Tibial nerve (tissue), 4 donors: ENCODE data around the gene GMPPA. TPM values are rescaled to one million over a fixed set of nuclear protein-coding genes. Genes with fewer than 3 reads are reported as not detected.

Experiments
- DNase-seq, 2 donors: peaks; one replicate each; pipeline ENCODE4 v3.0.0-alpha.2; 2019; ENCODE audit warnings: low spot score in 2 of 2
- H3K27ac ChIP-seq, 4 donors: fragments of 200-600 bp; sonication (generic) in 3 of 4; one replicate each; pipeline ENCODE4 v1.5.1; 2017 to 2019; ENCODE audit warnings: mild to moderate bottlenecking in 1 of 4
- H3K27me3 ChIP-seq, 2 donors: fragments of 200-600 bp; sonication (generic) in 1 of 2; one replicate each; pipeline versions ENCODE4 v1.5.1 to v1.6.0; 2017 to 2019
- H3K36me3 ChIP-seq, 3 donors: fragments of 200-600 bp; sonication (generic); one replicate each; pipeline ENCODE4 v1.5.1; 2018 to 2019
- H3K4me1 ChIP-seq, 4 donors: fragments of 200-600 bp; sonication (generic) in 3 of 4; one replicate each; pipeline ENCODE4 v1.5.1; 2017 to 2019
- H3K4me3 ChIP-seq, 4 donors: fragments of 200-600 bp; sonication (generic) in 3 of 4; one replicate each; pipeline ENCODE4 v1.5.1; 2017 to 2019; ENCODE audit warnings: mild to moderate bottlenecking in 1 of 4, moderate library complexity in 1 of 4
- H3K9me3 ChIP-seq, 4 donors: fragments of 200-600 bp; sonication (generic) in 3 of 4; one replicate each; pipeline ENCODE4 v1.5.1; 2017 to 2019
- CTCF ChIP-seq, 5 experiments: fragments of 200-600 bp in 3 of 5; fragments of 450-650 bp in 2 of 5; sonication (generic) in 3 of 5; IDR thresholded peaks; one replicate each; pipeline ENCODE4 v1.5.1; 2016 to 2019; ENCODE audit warnings: antibody characterized with exemption in 5 of 5, mild to moderate bottlenecking in 3 of 5, moderate library complexity in 2 of 5
- EP300 ChIP-seq, 2 donors: sonication (generic); formaldehyde crosslinking; IDR thresholded peaks; one replicate each; pipeline ENCODE4 v1.6.1; 2017; ENCODE audit warnings: antibody characterized with exemption in 2 of 2, mild to moderate bottlenecking in 1 of 2
- POLR2A ChIP-seq, 2 donors: fragments of 450-650 bp; IDR thresholded peaks; one replicate each; pipeline ENCODE4 v1.6.1; 2017; ENCODE audit warnings: antibody characterized with exemption in 2 of 2, mild to moderate bottlenecking in 2 of 2, moderate library complexity in 2 of 2
- WGBS, 2 donors: methylation state at CpG; one replicate each; pipeline ENCODE4 v1.1.5; 2018; 5-methylcytosine and 5-hydroxymethylcytosine counted together
- total RNA-seq, 4 donors: library from RNA; depleted of rRNA; stranded (reverse); fragments of >200 nt; gene quantifications; one replicate each; pipeline ENCODE4 v1.1.0, GENCODE V29; 2016

The GMPPA gene
- total RNA-seq, 4 donors from 2014 or later, result 18.8 to 29.7 (median 27.8) TPM

- Histone ChIP-seq H3K27me3 (peaks cover 0 to 13% of the 10 kb centered on the region in 2 donors), H3K27ac (no peak overlapping the region), H3K9me3 (no peaks in the 10 kb centered on the region), H3K4me3 (no peak overlapping the region), H3K4me1 (peaks cover 0 to 22% (median 4%) of the 10 kb centered on the region in 4 donors), H3K36me3 (no peaks in the 10 kb centered on the region)
- no peak for DNase-seq
- 86 to 90% methylated on average over 20 to 21 of the region's 21 CpGs for WGBS, 2 donors
- TF ChIP-seq POLR2A (IDR thresholded peaks at IDR 0.05) (no peak), EP300 (IDR thresholded peaks at IDR 0.05) (no peak), CTCF (IDR thresholded peaks at IDR 0.05) (no peak)
Measured at GRCh38 chr2:219464286-219465032, 34.2 kb upstream of the GMPPA start.

DNA sequence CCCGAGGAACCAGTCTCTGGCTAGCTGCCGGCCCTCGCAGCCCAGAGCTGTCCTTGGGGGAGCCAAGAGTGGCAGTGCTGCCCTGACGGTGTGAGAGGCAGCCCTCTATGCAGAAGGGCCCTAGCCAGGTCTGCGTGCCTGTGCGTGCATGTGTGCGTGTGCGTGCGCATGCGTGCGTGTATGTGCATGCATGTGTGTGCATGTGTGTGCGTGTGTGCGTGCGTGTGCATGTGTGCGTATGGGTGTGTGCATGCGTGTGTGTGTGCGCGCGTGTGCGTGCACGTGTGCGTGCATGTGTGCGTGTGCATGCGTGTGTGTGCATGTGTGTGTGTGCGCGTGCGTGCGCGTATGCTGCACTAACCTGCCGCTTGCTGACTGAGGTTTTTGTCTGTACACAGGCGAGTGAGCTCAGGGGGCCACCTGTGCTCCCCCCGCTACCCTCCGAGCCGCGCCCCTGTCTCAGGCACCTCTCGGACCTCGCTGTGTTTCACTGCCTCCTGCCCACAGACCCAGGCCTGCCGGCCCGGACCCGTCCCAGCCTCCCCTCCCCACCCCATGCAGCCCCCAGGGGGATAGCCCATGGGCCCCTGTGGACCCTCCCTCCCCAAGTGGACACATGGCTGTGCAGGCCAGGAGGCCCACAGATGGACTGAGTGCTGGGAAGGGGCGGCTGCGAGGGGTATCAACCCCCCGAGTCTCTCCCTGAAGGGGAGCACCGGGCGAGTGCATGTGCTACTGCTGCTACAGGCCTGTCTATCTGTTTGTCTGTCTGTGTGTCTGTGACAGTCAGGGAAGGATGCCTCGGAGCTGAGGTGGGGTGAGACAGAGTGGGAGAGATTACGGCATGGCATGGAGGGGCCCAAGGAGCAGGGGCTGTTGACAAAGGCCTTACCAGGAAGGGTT, 32.8 kb upstream of the GMPPA start:
- peaks cover 0 to 7% (median under 1%) of the 10 kb centered on the region in 4 donors for H3K4me1 ChIP-seq

GRCh38 chr2:219466816-219467735, 31.6 kb upstream of the GMPPA start:
- DNase-seq, result no peak
- Histone ChIP-seq H3K4me1 (no peaks in the 10 kb centered on the region), H3K9me3 (no peaks in the 10 kb centered on the region), H3K36me3 (no peaks in the 10 kb centered on the region), H3K4me3 (no peak overlapping the region), H3K27me3 (no peaks in the 10 kb centered on the region), H3K27ac (no peak overlapping the region)
- TF ChIP-seq CTCF (IDR thresholded peaks at IDR 0.05) (no peak), POLR2A (IDR thresholded peaks at IDR 0.05) (no peak), EP300 (IDR thresholded peaks at IDR 0.05) (no peak)
- 77 to 79% methylated on average over 23 to 28 of the region's 28 CpGs for WGBS, 2 donors

More for the DNA sequence above, 32.8 kb upstream of the GMPPA start:
- DNase-seq, result no peak
- WGBS, 2 donors, result 83 to 86% methylated on average over 38 to 47 of the region's 47 CpGs
- Histone ChIP-seq H3K27me3 (no peaks in the 10 kb centered on the region), H3K36me3 (no peaks in the 10 kb centered on the region), H3K9me3 (no peaks in the 10 kb centered on the region), H3K27ac (no peak overlapping the region), H3K4me3 (no peak overlapping the region)
- TF ChIP-seq POLR2A (IDR thresholded peaks at IDR 0.05) (no peak), EP300 (IDR thresholded peaks at IDR 0.05) (no peak), CTCF (IDR thresholded peaks at IDR 0.05) (no peak)

GRCh38 chr2:219467736-219468075, 31.0 kb upstream of the GMPPA start:
- Histone ChIP-seq H3K9me3 (no peaks in the 10 kb centered on the region), H3K27ac (no peak overlapping the region), H3K4me1 (no peaks in the 10 kb centered on the region), H3K36me3 (no peaks in the 10 kb centered on the region), H3K27me3 (no peaks in the 10 kb centered on the region), H3K4me3 (no peak overlapping the region)
- no peak for DNase-seq
- TF ChIP-seq CTCF (IDR thresholded peaks at IDR 0.05) (no peak), EP300 (IDR thresholded peaks at IDR 0.05) (no peak), POLR2A (IDR thresholded peaks at IDR 0.05) (no peak)
- WGBS, 2 donors, result 92 to 96% methylated on average over 2 of the region's 2 CpGs
